A549 (cell line): ENCODE results near the gene CEBPE.

Experiments used
- EP300 ChIP-seq, 2 experiments: fragments of >200 bp; sonication (Bioruptor Twin); formaldehyde crosslinking; IDR thresholded peaks; 2 replicates in 1 of 2; 3 replicates in 1 of 2; pipeline ENCODE4 v1.6.1; 2016 to 2017
- POLR2AphosphoS2 ChIP-seq: conservative IDR thresholded peaks from 2 replicates; pipeline ENCODE4 v1.6.1; 2012; ENCODE audit warnings: low read length, improper control_type of control experiment, inconsistent platforms
- RCOR1 ChIP-seq: fragments of 150-350 bp; IDR thresholded peaks from 2 replicates; pipeline ENCODE4 v1.6.1; 2014; ENCODE audit warnings: antibody characterized with exemption, low read length, low read depth
- SMC3 ChIP-seq: fragments of >200 bp; sonication (Bioruptor Twin); formaldehyde crosslinking; IDR thresholded peaks from 3 replicates; pipeline ENCODE4 v1.6.1; 2018; ENCODE audit warnings: inconsistent platforms
- TF ChIP-seq, protein P1 (sequence below): fragments of >200 bp; sonication (Bioruptor Twin); formaldehyde crosslinking; IDR thresholded peaks from 3 replicates; pipeline ENCODE4 v1.5.1; 2016
- TF ChIP-seq, protein P2 (sequence below): fragments of 150-350 bp; IDR thresholded peaks from 2 replicates; pipeline ENCODE4 v1.6.1; 2014; ENCODE audit warnings: low read depth, mild to moderate bottlenecking, low read length

DNA sequence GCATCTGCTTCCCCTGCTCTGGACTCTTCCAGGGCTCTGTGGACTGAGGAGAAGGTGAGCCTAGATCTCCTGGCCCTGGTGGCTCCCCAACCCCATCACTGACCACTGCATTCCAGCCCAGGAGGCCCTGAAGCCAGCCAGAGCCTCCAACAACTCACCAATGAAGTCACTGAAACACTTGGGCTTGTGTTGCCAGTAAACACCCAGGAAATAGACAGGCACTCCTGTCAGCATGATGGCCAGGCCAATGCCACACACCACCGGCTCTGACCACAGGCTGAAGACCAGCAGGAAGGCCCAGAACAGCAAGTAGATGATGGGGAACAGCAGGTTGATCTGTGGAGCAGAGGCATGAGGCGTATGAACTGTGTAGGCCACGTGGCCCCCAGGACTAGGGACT lies 8.8 kb upstream of the CEBPE start:
- TF ChIP-seq RCOR1: no peak
- TF ChIP-seq, protein P1, sequence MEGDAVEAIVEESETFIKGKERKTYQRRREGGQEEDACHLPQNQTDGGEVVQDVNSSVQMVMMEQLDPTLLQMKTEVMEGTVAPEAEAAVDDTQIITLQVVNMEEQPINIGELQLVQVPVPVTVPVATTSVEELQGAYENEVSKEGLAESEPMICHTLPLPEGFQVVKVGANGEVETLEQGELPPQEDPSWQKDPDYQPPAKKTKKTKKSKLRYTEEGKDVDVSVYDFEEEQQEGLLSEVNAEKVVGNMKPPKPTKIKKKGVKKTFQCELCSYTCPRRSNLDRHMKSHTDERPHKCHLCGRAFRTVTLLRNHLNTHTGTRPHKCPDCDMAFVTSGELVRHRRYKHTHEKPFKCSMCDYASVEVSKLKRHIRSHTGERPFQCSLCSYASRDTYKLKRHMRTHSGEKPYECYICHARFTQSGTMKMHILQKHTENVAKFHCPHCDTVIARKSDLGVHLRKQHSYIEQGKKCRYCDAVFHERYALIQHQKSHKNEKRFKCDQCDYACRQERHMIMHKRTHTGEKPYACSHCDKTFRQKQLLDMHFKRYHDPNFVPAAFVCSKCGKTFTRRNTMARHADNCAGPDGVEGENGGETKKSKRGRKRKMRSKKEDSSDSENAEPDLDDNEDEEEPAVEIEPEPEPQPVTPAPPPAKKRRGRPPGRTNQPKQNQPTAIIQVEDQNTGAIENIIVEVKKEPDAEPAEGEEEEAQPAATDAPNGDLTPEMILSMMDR: no peak
- no peak for TF ChIP-seq POLR2AphosphoS2
- TF ChIP-seq EP300 (IDR thresholded peaks at IDR 0.05): no peak
- TF ChIP-seq, protein P2, sequence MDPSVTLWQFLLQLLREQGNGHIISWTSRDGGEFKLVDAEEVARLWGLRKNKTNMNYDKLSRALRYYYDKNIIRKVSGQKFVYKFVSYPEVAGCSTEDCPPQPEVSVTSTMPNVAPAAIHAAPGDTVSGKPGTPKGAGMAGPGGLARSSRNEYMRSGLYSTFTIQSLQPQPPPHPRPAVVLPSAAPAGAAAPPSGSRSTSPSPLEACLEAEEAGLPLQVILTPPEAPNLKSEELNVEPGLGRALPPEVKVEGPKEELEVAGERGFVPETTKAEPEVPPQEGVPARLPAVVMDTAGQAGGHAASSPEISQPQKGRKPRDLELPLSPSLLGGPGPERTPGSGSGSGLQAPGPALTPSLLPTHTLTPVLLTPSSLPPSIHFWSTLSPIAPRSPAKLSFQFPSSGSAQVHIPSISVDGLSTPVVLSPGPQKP: no peak
- no peak for TF ChIP-seq SMC3
